HG02870 (cell line): ENCODE results near the gene COL6A3.

Experiments used
- ATAC-seq: cut with Tn5 transposase; IDR thresholded peaks from one replicate; pipeline ENCODE4 v1.9.1; 2021; ENCODE audit warnings: mild to moderate bottlenecking, moderate library complexity; ENCODE audit not compliant: unreplicated experiment

Gene COL6A3

GRCh38 chr2:237352279-237352845 lies 61.6 kb downstream of the COL6A3 start:
- no peak for ATAC-seq

- no peak for ATAC-seq
These were observed 62.2 kb downstream of the COL6A3 start for GRCh38 chr2:237351796-237352195.

GRCh38 chr2:237351046-237351445 lies 62.9 kb downstream of the COL6A3 start:
- ATAC-seq: no peak

- no peak for ATAC-seq
These were observed 63.4 kb downstream of the COL6A3 start for GRCh38 chr2:237350597-237350996.

GRCh38 chr2:237350070-237350469 lies 63.9 kb downstream of the COL6A3 start:
- ATAC-seq: no peak

- no peak for ATAC-seq
These were observed 65.6 kb downstream of the COL6A3 start for GRCh38 chr2:237348281-237348865.

- no peak for ATAC-seq
These were observed 67.9 kb downstream of the COL6A3 start for GRCh38 chr2:237345891-237346640.

GRCh38 chr2:237345411-237345810 lies 68.6 kb downstream of the COL6A3 start:
- ATAC-seq: no peak

- ATAC-seq: no peak
These were observed 69.0 kb downstream of the COL6A3 start for GRCh38 chr2:237344942-237345341.

- no peak for ATAC-seq
These were observed 70.0 kb downstream of the COL6A3 start for GRCh38 chr2:237343993-237344392.

- ATAC-seq: no peak
These were observed 72.1 kb downstream of the COL6A3 start for GRCh38 chr2:237341872-237342271.

- no peak for ATAC-seq
These were observed 76.4 kb downstream of the COL6A3 start for GRCh38 chr2:237337586-237337985.

GRCh38 chr2:237336131-237336530 lies 77.8 kb downstream of the COL6A3 start:
- no peak for ATAC-seq

- no peak for ATAC-seq
These were observed 80.2 kb downstream of the COL6A3 start for GRCh38 chr2:237333748-237334147.

- no peak for ATAC-seq
These were observed 83.4 kb downstream of the COL6A3 start for GRCh38 chr2:237330541-237330940.

- no peak for ATAC-seq
These were observed 86.6 kb downstream of the COL6A3 start for GRCh38 chr2:237327175-237327950.

GRCh38 chr2:237326266-237327171 lies 87.4 kb downstream of the COL6A3 start:
- no peak for ATAC-seq

GRCh38 chr2:237324837-237325236 lies 89.1 kb downstream of the COL6A3 start:
- no peak for ATAC-seq

GRCh38 chr2:237324405-237324831 lies 89.5 kb downstream of the COL6A3 start:
- no peak for ATAC-seq

GRCh38 chr2:237323656-237324055 lies 90.3 kb downstream of the COL6A3 start:
- ATAC-seq: no peak
